Cerebellar nuclear complex (tissue), 1 donor: Measurements from ENCODE around the gene TSC2.
"Not testable (repeated sequence)": the region's sequence is repeated elsewhere in the genome, so short reads cannot be mapped to it uniquely, and the experiment has no call there.

Experiments
- DNase-seq, 2 experiments: peaks; one replicate each; lab custom pipeline; 2025; lab: John Stamatoyannopoulos, UW

TSC2 gene

DNA sequence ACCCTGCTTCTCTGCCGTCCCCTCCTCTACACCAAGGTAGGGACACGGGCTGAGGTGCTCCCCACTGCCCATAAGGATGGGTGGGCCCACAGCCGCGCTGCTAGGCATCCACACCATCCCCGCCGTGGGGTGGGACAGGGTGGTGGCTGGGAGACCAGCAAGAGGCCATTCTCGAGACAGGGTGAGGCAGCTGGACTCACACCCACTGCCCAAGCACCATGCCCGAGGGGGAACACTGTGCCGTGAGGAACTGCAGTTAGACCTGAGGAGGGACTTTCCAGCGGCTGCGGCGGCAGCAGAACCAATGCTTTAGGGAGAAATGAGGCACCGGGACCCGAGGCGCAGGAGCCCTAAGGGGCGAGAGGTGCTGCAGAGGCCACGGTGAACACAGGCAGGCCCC is 74.6 kb downstream of the TSC2 start:
- DNase-seq = no peak

DNA sequence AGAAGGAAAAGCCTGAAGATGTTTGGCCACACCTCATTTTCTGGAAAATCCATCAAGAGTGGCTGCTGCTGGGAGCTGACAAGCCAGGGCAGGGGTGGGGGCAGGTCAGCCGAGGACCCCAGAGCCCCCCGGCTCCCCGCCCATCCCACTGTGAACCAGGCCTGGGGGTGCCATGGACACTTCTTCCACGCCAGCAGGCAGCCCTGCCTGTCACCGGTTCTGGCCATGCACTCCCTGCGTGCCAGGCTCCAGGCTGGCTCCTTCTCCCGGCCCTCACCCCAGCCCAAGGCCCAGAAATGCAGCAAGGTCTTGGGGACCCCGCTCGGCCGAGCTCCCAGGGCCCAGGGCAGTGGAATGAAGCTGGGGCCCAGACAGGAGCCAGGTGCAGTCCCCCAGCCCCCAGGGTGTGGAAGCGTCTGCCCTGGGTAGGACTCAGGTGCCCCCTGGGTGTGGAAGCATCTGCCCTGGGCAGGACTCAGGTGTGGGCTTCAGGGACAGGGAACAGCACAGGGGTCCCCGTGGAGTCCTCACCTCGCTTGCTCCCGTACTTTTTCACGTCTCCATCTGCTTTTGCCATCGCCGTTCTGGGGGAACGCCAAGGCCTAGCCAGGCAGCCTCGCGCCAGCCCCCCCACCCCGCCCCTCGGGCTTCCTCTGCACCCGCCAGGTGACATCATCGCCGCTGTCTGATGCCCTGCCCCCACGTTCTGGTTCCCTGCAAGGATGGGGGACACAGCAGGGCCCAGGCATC is 75.3 kb downstream of the TSC2 start:
- DNase-seq = not testable (repeated sequence)

DNA sequence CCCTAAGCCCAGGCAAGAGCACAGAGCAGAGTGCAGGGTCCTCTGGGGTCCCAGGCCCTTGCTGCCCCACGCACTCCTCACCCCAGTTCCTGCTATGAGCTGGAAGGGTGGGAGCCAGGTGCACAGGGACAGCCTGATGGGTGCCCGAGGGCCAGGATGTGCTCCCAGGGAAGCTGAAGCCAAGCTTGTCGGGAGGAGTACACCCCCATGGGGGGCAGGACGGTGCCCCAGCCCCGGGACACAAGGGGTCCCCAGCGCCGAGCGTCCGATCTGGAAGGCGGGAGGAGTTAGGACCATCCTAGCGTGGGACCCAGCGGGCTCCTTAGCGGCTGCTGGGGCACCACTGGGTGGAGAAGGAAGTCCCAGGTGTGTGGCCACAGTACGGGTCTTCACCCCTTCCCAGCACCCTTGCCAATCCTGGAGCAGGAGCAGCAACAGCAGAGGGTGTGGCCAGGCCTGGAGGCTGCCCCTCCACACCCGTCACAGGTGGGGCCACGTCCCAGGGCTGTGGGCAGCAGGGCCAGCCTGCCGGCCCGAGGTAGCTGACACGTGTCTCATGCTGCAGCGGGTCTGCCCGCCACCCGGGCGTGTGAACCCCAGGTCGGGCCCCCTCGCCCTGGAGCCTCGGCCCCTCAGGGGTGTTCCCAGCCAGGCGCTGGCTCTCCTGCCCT is 76.1 kb downstream of the TSC2 start:
- not testable (repeated sequence) for DNase-seq

DNA sequence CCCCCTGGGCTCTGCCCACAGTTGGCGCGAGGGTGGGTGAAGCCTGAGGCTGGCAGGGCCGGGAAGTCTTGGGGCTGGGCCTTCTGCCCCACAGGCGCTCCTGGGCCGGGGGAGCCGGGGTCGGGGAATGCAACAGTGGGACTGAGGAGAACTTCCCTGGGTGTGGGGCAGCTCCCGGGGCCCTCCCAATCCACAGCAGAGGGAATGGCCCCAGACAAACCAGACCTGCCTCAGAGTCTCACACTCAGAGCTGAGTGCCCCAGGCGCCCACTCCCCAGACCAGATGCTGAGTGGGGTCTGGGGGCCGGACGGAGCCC is 76.5 kb downstream of the TSC2 start:
- not testable (repeated sequence) for DNase-seq

DNA sequence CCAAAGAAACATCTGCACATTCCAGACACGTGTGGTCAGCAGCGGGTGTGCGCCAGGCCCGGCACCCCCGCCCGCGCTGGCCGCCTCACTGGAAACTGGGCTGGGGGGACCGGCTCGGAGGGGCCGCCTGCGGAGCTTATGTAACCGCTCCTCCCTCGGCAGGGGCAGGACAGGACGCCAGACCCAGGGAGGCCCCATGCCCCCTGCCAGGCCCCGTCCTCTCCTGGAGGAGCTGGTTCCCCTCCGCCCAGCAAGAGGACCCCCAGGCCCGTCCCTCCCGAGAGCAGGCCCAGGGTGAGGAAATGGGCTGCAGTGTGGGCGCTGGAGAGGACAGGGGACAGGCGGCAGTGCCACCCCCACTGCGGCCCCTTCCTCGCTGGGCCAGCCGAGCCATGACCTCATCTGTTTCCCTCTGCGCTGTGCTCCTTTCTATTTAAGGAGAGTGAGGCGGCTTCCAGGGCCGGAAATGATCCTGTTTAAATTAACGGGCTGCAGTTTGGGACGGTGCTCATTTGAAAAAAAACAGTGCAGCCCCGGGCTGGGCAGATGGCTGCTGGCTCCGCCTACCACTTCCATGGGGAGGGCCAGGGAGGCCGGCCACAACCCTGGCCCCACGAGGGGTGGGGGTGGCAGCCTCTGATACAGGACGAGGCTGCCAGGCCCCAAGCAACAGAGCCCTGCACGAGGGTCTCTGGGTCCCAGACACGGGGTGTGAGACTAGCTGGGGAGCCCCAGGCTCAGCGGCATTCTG is 77.1 kb downstream of the TSC2 start:
- DNase-seq = peak in 1 of 2 experiments; percentile 62

DNA sequence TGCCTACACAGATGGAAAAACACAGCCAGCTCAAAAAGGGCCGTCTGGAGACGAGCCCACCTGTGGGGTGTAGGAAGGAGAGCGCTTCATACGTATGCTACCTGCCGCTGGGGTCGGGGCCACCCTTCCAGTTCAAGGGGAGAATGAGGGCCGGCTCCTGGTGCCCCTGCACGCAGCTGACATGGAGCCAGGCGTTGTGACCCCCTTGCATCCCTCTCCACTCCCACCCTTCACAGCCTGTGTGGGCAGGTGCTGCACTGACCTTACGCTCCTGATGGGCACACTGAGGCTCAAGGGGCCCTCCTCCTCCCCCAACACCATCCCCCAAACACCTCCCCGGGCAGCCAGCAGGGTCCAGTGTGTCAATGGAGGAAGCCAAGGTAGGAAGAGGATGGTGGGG is 77.8 kb downstream of the TSC2 start:
- not testable (repeated sequence) for DNase-seq

DNA sequence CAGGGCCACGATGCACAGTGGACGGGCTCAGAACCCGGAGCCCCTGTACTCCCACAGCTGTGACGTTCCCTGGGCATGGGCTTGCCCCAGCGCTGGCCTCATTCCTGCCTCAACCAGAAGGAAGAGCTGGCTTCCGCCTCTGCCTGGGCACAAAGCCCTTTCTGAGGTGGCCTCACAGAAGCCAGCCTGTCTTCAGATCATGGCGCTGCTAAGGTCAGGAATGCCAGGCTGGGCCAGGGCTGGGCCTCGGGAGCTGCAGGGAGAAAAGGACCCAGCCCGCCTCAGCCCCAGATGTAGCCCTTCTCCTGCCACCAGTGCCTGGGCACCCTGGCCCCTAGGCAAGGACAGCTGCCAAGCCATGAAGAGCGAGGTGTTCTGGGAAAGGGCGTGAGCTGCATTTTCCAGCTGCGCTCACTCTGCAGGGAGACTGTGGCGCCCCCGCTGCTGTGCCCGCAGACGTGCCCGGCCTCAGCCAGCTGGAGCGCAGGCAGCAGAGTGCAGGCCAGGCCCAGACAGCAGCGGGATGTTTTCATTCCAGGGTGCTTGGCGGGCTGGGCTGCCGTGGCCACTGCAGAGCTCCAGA is 78.5 kb downstream of the TSC2 start:
- DNase-seq = not testable (repeated sequence)

DNA sequence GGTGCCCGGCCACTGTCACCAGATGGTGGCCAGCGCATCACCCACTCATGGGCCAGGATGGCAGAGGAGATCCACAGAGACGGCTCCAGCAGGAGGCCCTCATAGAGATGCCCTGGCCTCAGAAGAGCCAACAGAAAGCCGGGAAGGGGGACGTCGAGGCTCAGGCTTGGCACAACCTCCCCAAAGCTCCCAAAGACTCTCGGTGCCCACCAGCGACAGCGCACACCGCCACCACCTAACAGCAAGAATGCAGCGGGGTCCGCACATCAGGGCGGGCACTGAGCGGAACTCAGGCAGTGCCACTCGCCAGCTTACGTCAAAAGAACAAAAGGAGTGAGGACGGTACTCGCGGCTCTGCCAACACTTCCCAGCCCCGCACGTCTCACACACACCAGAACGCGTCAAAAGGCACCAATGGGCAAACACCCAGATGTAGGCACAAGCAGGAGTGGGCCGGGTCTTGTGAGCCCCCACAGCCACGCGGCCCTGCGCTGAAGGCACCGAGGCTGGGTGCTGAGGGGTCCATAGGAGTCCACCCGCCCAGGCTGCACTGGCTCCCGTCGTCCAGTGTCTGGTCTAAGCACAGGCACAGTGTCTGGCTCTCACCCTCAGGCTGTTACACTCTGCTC is 79.3 kb downstream of the TSC2 start:
- not testable (repeated sequence) for DNase-seq

DNA sequence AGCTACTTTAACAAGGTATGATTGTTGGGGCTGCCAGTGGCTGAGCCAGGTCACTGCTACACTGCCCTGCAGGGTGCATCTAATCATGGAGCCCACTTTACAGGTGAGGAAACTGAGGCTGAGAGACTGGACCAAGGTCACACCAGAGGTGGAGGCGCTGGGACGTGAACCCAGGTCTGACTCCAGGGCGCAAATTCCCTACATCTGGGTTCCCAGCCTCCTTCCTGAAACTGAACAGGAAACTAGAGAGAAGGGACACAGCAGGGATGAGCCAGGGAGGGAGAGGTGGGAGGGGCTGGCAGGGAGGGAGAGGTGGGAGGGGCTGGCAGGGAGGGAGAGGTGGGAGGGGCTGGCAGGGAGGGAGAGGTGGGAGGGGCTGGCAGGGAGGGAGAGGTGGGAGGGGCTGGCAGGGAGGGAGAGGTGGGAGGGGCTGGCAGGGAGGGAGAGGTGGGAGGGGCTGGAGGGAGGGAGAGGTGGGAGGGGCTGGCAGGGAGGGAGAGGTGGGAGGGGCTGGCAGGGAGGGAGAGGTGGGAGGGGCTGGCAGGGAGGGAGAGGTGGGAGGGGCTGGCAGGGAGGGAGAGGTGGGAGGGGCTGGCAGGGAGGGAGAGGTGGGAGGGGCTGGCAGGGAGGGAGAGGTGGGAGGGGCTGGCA is 80.0 kb downstream of the TSC2 start:
- not testable (repeated sequence) for DNase-seq

DNA sequence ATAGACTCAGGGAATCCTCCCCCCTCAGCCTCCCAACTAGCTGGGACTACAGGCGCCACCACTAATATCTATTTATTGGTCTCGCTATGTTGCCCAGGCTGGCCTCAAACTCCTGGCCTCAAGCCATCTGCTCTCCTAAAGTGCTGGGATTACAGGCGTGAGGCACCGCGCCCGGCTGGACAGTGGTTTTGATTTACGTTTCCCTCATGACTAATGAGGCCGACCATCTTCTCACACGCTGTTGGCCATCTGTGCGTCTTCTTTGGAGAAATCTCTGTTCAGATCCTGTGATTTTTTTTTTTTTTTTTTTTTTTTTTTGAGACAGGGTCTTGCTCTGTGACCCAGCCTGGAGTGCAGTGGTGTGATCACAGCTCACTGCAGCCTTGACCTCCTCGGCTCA is 81.5 kb downstream of the TSC2 start:
- DNase-seq = not testable (repeated sequence)

DNA sequence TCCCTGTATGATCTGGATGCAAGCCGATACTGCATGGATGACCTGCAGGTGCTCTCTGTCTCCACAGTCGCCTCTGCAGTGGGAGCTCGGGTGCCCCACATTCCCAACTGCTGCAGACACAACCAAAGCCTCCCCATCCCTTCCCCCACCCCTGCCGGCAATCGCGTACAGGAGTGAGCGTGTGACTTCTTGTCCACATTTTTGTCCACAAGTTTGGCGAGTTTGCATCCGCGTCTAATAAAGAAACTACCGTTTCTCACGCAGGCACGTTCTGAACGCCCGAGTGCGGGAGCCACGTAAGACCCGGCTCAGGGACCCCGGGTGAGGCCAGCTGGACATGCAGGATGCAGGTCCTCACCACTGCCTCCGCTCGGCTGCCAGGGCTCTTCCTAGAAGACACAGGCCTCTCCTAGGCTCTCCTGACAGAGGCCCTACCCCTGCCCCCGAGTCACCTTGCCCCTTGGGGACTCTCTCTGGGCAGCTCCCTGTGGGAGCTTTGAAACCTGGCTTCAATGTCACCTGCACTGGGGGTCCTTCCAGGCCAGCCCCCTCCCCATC is 82.2 kb downstream of the TSC2 start:
- DNase-seq = not testable (repeated sequence)

DNA sequence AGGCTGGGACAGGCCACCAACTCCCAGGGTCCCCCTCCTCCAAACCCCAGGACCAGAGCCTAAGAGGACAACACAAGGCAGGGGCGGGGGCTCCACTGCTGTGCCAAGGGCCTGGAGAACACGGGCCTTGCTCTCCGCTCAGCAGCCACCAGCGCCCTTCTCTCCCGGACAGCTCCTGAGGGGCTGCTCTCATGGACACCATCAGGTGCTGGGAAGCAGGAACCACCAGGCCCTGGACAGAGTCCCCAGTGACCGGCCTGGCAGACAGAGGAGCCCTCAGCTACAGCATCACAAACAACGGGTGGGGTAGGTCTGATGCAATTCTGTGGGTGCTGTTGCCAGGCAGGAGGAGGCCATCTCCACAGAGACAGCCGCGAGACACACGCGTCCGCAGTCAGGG is 86.0 kb downstream of the TSC2 start:
- not testable (repeated sequence) for DNase-seq

DNA sequence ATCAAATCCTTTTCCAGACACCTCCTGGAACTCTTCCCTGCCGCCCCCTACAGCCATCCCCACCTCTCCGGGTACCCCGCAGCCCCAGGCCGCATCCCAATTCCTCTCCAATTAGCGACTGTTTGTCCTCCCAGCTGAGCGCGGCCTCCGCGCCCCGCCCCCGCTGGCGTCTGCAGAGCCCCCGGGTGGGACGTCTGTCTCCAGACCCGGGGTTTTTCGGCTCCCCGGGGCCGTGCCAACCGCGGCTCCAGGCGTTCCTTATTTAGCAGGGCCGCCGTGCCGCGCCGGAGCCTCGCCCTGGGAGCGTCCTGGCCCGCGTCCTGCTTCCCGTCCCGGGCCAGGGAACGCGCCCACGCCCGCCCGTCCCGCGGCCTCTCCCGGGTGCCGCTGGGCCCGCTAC is 87.3 kb downstream of the TSC2 start:
- not testable (repeated sequence) for DNase-seq

DNA sequence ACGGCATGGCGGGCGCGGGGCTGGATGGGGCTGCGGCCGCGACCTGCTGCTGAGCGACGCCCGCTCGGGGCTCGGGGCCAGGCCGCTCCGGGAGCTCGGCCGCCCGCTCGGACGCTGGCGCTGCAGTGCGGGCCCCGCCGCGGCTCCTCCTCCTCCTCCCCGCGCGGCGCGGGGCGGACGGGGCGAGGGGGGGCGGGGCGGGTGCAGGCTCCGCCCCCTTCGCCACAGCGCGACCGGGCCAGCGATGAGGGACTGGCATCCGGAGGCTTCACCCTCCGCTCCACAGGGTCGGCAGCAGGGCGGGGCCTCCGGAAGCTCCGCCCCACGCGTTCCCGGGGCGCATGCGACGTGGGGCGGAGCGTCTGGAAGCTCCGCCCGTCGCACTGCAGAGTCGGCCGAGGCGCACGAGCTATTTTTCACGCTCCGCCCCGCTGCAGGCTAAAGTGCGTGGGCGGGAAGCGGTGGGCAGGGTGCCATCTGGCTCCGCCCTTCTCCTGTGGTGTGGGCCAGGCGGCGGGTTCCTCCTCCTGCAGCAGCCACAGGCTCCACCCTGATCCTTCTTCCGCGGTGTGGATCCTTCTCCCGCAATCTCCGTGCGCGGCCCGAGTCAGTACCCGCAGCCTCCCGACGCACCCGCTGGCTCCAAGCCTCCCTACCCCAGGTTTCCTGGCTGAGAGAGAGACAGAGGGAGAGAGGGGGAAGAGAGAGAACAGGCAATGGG is 88.1 kb downstream of the TSC2 start, which contains the start of gene PKD1:
Gene PKD1 (minus strand): TSS at position 129 of the 721 bp plus-strand sequence. CDS start 209 bp downstream, outside the sequence.
- DNase-seq = peak; percentile 56 to 68
